D341Med (cell line): ENCODE data around the gene DOCK1.

Experiments used
- DNase-seq: peaks from one replicate; pipeline ENCODE4 v3.0.0; 2012; ENCODE audit warnings: low spot score

The DOCK1 gene

GRCh38 chr10:127179612-127180250 lies 274.5 kb downstream of the DOCK1 start:
- DNase-seq, result no peak

GRCh38 chr10:127182161-127182560 lies 276.9 kb downstream of the DOCK1 start:
- no peak for DNase-seq

GRCh38 chr10:127184582-127184981 lies 279.4 kb downstream of the DOCK1 start:
- no peak for DNase-seq

- no peak for DNase-seq
Observed at GRCh38 chr10:127186813-127187212, 281.6 kb downstream of the DOCK1 start.

GRCh38 chr10:127189226-127189625 lies 284.0 kb downstream of the DOCK1 start:
- no peak for DNase-seq

GRCh38 chr10:127190427-127190826 lies 285.2 kb downstream of the DOCK1 start:
- DNase-seq, result no peak

GRCh38 chr10:127193125-127193524 lies 287.9 kb downstream of the DOCK1 start:
- no peak for DNase-seq

- no peak for DNase-seq
Observed at GRCh38 chr10:127194111-127194510, 288.9 kb downstream of the DOCK1 start.

- DNase-seq, result no peak
Observed at GRCh38 chr10:127194599-127194998, 289.4 kb downstream of the DOCK1 start.

GRCh38 chr10:127195041-127195506 lies 289.8 kb downstream of the DOCK1 start:
- DNase-seq, result peak; percentile 48

GRCh38 chr10:127195571-127196281 lies 290.5 kb downstream of the DOCK1 start:
- DNase-seq, result peak; percentile 53

- DNase-seq, result peak; percentile 84
Observed at GRCh38 chr10:127196282-127197153, 291.3 kb downstream of the DOCK1 start, which contains the start of gene INSYN2A. INSYN2A (minus strand) TSS chr10:127196591; CDS start chr10:127176395, 20,196 bp downstream.

GRCh38 chr10:127197154-127197432 lies 291.9 kb downstream of the DOCK1 start:
- no peak for DNase-seq

GRCh38 chr10:127198307-127198706 lies 293.1 kb downstream of the DOCK1 start:
- DNase-seq, result no peak

- DNase-seq, result no peak
Observed at GRCh38 chr10:127198721-127199120, 293.5 kb downstream of the DOCK1 start.

GRCh38 chr10:127200646-127201045 lies 295.4 kb downstream of the DOCK1 start:
- no peak for DNase-seq

GRCh38 chr10:127203067-127203466 lies 297.8 kb downstream of the DOCK1 start:
- no peak for DNase-seq

- no peak for DNase-seq
Observed at GRCh38 chr10:127207081-127207480, 301.9 kb downstream of the DOCK1 start.

- no peak for DNase-seq
Observed at GRCh38 chr10:127210936-127211466, 305.8 kb downstream of the DOCK1 start.

GRCh38 chr10:127215866-127216265 lies 310.6 kb downstream of the DOCK1 start:
- no peak for DNase-seq

GRCh38 chr10:127216274-127216673 lies 311.0 kb downstream of the DOCK1 start:
- no peak for DNase-seq

GRCh38 chr10:127216786-127217185 lies 311.6 kb downstream of the DOCK1 start:
- DNase-seq, result no peak

- no peak for DNase-seq
Observed at GRCh38 chr10:127218658-127219057, 313.4 kb downstream of the DOCK1 start.
